GM12878 (cell line): ENCODE measurements around the gene MCM5. TPM values are rescaled to one million over a fixed set of nuclear protein-coding genes. Genes with fewer than 3 reads are reported as not detected.

Experiments
- BACH1 ChIP-seq: fragments of 450-650 bp; IDR thresholded peaks from 2 replicates; pipeline ENCODE4 v1.6.1; 2017; ENCODE audit warnings: mild to moderate bottlenecking, borderline replicate concordance
- BCLAF1 ChIP-seq: fragments of 450-650 bp; IDR thresholded peaks from 2 replicates; pipeline ENCODE4 v1.6.1; 2017; ENCODE audit warnings: antibody characterized with exemption, mild to moderate bottlenecking, moderate library complexity
- BMI1 ChIP-seq: fragments of 450-650 bp; IDR thresholded peaks from 2 replicates; pipeline ENCODE4 v1.6.1; 2016; ENCODE audit warnings: mild to moderate bottlenecking, moderate library complexity, borderline replicate concordance
- CREB1 ChIP-seq: IDR thresholded peaks from 2 replicates; pipeline ENCODE4 v1.6.1; 2012; ENCODE audit warnings: low read depth, mild to moderate bottlenecking, inconsistent platforms
- DPF2 ChIP-seq: fragments of 450-650 bp; IDR thresholded peaks from 2 replicates; pipeline ENCODE4 v1.6.1; 2017; ENCODE audit warnings: mild to moderate bottlenecking
- EED ChIP-seq: sonication (generic); IDR thresholded peaks from 2 replicates; pipeline ENCODE4 v1.6.1; 2016; ENCODE audit warnings: antibody characterized with exemption, low read depth
- EGR1 ChIP-seq, 2 experiments: IDR thresholded peaks; 1 replicate in 1 of 2; 2 replicates in 1 of 2; pipeline ENCODE4 v1.6.1; 2011 to 2012; ENCODE audit warnings: low read depth in 2 of 2, low read length in 2 of 2, borderline replicate concordance in 1 of 2, mild to moderate bottlenecking in 1 of 2, moderate library complexity in 1 of 2
- HDAC6 ChIP-seq: fragments of 200-600 bp; sonication (generic); IDR thresholded peaks from one replicate; pipeline ENCODE4 v1.8.0; 2017; ENCODE audit warnings: antibody characterized with exemption; ENCODE audit not compliant: unreplicated experiment
- IKZF2 ChIP-seq, 2 experiments: fragments of 450-650 bp; IDR thresholded peaks; 2 replicates each; pipeline ENCODE4 v1.6.1; 2017; ENCODE audit warnings: mild to moderate bottlenecking in 2 of 2, moderate library complexity in 2 of 2
- MTA2 ChIP-seq: fragments of 450-650 bp; IDR thresholded peaks from 2 replicates; pipeline ENCODE4 v1.6.1; 2016; ENCODE audit warnings: low read depth, mild to moderate bottlenecking, moderate library complexity
- MYB ChIP-seq: fragments of 150-350 bp; IDR thresholded peaks from 2 replicates; pipeline ENCODE4 v1.6.1; 2014; ENCODE audit warnings: mild to moderate bottlenecking, low read depth, low read length, borderline replicate concordance
- MYC ChIP-seq: IDR thresholded peaks from 2 replicates; pipeline ENCODE4 v1.6.1; 2011; ENCODE audit warnings: mild to moderate bottlenecking, low read length, moderate library complexity, inconsistent platforms; ENCODE audit not compliant: insufficient read depth, insufficient replicate concordance, insufficient read length, severe bottlenecking
- RUNX3 ChIP-seq: IDR thresholded peaks from 2 replicates; pipeline ENCODE4 v1.6.1; 2012; ENCODE audit warnings: low read length, inconsistent platforms
- SPI1 ChIP-seq: IDR thresholded peaks from 2 replicates; pipeline ENCODE4 v1.6.1; 2011; ENCODE audit warnings: low read depth, mild to moderate bottlenecking, low read length, moderate library complexity, borderline replicate concordance; ENCODE audit not compliant: insufficient read depth
- SRF ChIP-seq, 2 experiments: IDR thresholded peaks; 2 replicates each; pipeline ENCODE4 v1.6.1; 2011; ENCODE audit warnings: low read depth in 2 of 2, low read length in 2 of 2, mild to moderate bottlenecking in 1 of 2, moderate library complexity in 1 of 2
- TCF12 ChIP-seq: IDR thresholded peaks from 2 replicates; pipeline ENCODE4 v1.6.1; 2011; ENCODE audit warnings: low read depth, mild to moderate bottlenecking, low read length
- TCF3 ChIP-seq: IDR thresholded peaks from 2 replicates; pipeline ENCODE4 v1.6.1; 2012; ENCODE audit warnings: low read depth, mild to moderate bottlenecking, low read length, borderline replicate concordance; ENCODE audit not compliant: insufficient read depth
- ZNF217 ChIP-seq: fragments of 450-650 bp; IDR thresholded peaks from 2 replicates; pipeline ENCODE4 v1.6.1; 2017; ENCODE audit warnings: antibody characterized with exemption, mild to moderate bottlenecking
- ZNF274 ChIP-seq: IDR thresholded peaks from one replicate; pipeline ENCODE4 v1.8.0; 2011; ENCODE audit not compliant: insufficient read length, insufficient read depth
- ZNF622 ChIP-seq: fragments of 450-650 bp; IDR thresholded peaks from 2 replicates; pipeline ENCODE4 v1.6.1; 2017; ENCODE audit warnings: mild to moderate bottlenecking, inconsistent platforms
- ZSCAN29 ChIP-seq: fragments of 450-650 bp; IDR thresholded peaks from 2 replicates; pipeline ENCODE4 v1.6.1; 2017; ENCODE audit warnings: mild to moderate bottlenecking, moderate library complexity
- ZZZ3 ChIP-seq: IDR thresholded peaks from 2 replicates; pipeline ENCODE4 v1.6.1; 2011; ENCODE audit warnings: low read depth; ENCODE audit not compliant: control insufficient read depth, insufficient read length
- polyA plus RNA-seq, 11 experiments: library from polyadenylated mRNA; depleted of rRNA in 4 of 11; unstranded in 6 of 11; stranded (reverse) in 5 of 11; fragments of >200 nt; fragmentation: Nextera tagmentation in 4 of 11; fragmentation: Illumina TruSeq in 1 of 11; extraction: Ambion mirVana in 4 of 11; extraction: Trizol in 1 of 11; gene quantifications; 1 replicate in 1 of 11; 2 replicates in 10 of 11; pipeline versions ENCODE4 v1.2.1 to v1.2.3, GENCODE V29; 2011 to 2016; ENCODE audit warnings: inconsistent platforms in 2 of 11, missing spikeins in 2 of 11, low read depth in 1 of 11
- total RNA-seq, 4 experiments: library from RNA; depleted of rRNA in 3 of 4; stranded (reverse); fragments of >200 nt in 3 of 4; fragmentation: Illumina TruSeq in 1 of 4; extraction: Trizol in 1 of 4; gene quantifications; 2 replicates each; pipeline versions ENCODE4 v1.2.1 to v1.2.3, GENCODE V29; 2013 to 2021
- TF ChIP-seq, protein P1 (sequence below): fragments of 450-650 bp; conservative IDR thresholded peaks from 2 replicates; pipeline ENCODE4 v1.6.1; 2017; ENCODE audit warnings: mild to moderate bottlenecking, moderate library complexity
- TF ChIP-seq, protein P2 (sequence below): fragments of 450-650 bp; IDR thresholded peaks from 2 replicates; pipeline ENCODE4 v1.6.1; 2017; ENCODE audit warnings: low read depth, mild to moderate bottlenecking, moderate library complexity

Gene MCM5
- total and polyA plus RNA-seq, 10 of the 15 experiments (the other 5 are each of a cell fraction or from before 2014, with no cell fraction given), result 14.1 to 360 (median 164) TPM

DNA sequence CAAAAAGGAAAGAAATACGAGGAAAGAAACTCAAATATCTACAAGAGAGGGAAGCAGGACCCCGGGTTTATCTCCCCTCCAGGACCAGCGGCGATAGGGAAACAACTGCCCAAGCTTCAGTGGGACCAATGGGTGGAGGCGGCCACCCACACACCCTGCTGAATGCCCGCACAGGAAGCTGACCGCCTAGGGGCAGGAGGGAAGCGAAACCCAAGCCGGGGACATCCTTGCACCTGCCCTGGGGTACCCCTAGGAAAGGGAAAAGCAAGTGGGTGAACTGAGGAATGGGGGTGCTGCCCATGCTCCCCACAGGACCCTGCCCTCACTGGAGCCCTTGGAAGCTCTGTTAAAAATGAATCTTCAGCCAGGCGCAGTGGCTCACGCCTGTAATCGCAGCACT, 46.6 kb upstream of the MCM5 start (continued):
- no peak for TF ChIP-seq BCLAF1
- TF ChIP-seq DPF2, result peak; percentile 71
- no peak for TF ChIP-seq ZNF274
- TF ChIP-seq SRF (IDR thresholded peaks at IDR 0.05; ENCODE audit: low read depth in 2 of 2, low read length in 2 of 2), result 0 out of 4 replicates have a peak, but pooled peaks of 1 of the 2 experiments have one; percentile 14
- peak; percentile 32; the same call in 1 of the 2 replicates for TF ChIP-seq BACH1
- TF ChIP-seq CREB1, result no peak
- peak; percentile 31; the same call in 1 of the 2 replicates for TF ChIP-seq BMI1
- peak; percentile 80 for TF ChIP-seq SPI1
- TF ChIP-seq ZZZ3, result no peak
- TF ChIP-seq EGR1 (IDR thresholded peaks at IDR 0.05; ENCODE audit: borderline replicate concordance in 1 of 2, low read depth in 2 of 2, low read length in 2 of 2), result 0 out of 3 replicates have a peak, but pooled peaks of 1 of the 2 experiments have one; percentile 59
- no peak for TF ChIP-seq HDAC6
- TF ChIP-seq MYC, result no peak
- TF ChIP-seq ZNF217, result no peak
- TF ChIP-seq, protein P1, sequence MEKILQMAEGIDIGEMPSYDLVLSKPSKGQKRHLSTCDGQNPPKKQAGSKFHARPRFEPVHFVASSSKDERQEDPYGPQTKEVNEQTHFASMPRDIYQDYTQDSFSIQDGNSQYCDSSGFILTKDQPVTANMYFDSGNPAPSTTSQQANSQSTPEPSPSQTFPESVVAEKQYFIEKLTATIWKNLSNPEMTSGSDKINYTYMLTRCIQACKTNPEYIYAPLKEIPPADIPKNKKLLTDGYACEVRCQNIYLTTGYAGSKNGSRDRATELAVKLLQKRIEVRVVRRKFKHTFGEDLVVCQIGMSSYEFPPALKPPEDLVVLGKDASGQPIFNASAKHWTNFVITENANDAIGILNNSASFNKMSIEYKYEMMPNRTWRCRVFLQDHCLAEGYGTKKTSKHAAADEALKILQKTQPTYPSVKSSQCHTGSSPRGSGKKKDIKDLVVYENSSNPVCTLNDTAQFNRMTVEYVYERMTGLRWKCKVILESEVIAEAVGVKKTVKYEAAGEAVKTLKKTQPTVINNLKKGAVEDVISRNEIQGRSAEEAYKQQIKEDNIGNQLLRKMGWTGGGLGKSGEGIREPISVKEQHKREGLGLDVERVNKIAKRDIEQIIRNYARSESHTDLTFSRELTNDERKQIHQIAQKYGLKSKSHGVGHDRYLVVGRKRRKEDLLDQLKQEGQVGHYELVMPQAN, result no peak
- TF ChIP-seq, protein P2, sequence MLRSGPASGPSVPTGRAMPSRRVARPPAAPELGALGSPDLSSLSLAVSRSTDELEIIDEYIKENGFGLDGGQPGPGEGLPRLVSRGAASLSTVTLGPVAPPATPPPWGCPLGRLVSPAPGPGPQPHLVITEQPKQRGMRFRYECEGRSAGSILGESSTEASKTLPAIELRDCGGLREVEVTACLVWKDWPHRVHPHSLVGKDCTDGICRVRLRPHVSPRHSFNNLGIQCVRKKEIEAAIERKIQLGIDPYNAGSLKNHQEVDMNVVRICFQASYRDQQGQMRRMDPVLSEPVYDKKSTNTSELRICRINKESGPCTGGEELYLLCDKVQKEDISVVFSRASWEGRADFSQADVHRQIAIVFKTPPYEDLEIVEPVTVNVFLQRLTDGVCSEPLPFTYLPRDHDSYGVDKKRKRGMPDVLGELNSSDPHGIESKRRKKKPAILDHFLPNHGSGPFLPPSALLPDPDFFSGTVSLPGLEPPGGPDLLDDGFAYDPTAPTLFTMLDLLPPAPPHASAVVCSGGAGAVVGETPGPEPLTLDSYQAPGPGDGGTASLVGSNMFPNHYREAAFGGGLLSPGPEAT, result peak; percentile 56; the same call in 1 of the 2 replicates
- no peak for TF ChIP-seq ZSCAN29
- TF ChIP-seq MTA2, result peak; percentile 32
- TF ChIP-seq RUNX3, result peak; percentile 38; the same call in 1 of the 2 replicates
- TF ChIP-seq ZNF622, result no peak
- peak; percentile 82 to 86 for TF ChIP-seq IKZF2 (IDR thresholded peaks at IDR 0.05)
- peak; percentile 45; the same call in 1 of the 2 replicates for TF ChIP-seq TCF12
- no peak for TF ChIP-seq TCF3
- TF ChIP-seq EED, result peak; percentile 91
- TF ChIP-seq MYB, result no peak
- TF ChIP-seq, all 136 proteins: peak for 16
